ENCODE measurements around the gene RAPGEF6.

DNA sequence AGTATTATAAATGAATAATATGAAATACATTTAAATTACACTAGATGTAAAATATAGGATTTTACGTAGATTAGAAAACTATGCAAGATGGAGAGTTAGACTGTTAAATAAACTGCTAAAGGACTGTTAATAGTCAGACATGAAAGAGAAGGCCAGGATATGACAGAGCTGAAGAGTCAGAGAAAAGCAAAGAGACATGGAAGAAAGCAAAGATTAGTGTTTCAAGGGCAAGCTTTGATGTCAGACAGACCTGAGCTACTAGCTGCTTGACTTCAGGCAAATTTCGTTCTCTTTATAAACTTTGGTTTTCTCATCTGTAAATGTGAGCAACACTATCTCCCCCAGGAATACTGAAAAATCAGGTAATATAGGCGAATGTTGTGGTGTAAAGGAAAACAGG, 161.3 kb downstream of the RAPGEF6 start:
- TF ChIP-seq MYNN (tag by site-specific recombination; IDR thresholded peaks at IDR 0.05; ENCODE audit: borderline replicate concordance) (no peak), REPIN1 (tag by site-specific recombination; IDR thresholded peaks at IDR 0.05; ENCODE audit: low read depth) (no peak), ZFHX2 (tag by site-specific recombination; conservative IDR thresholded peaks at IDR 0.05) (no peak), ZNF350 (tag by site-specific recombination; IDR thresholded peaks at IDR 0.05) (no peak), ZBTB8A (tag by site-specific recombination; IDR thresholded peaks at IDR 0.05) (no peak), YY1 (tag by site-specific recombination; IDR thresholded peaks at IDR 0.05) (no peak), ZNF48 (tag by site-specific recombination; IDR thresholded peaks at IDR 0.05) (no peak), ZBTB48 (tag by site-specific recombination; IDR thresholded peaks at IDR 0.05) (no peak), ZNF266 (tag by site-specific recombination; IDR thresholded peaks at IDR 0.05; ENCODE audit: low read depth) (no peak)
- TF ChIP-seq, protein P1, sequence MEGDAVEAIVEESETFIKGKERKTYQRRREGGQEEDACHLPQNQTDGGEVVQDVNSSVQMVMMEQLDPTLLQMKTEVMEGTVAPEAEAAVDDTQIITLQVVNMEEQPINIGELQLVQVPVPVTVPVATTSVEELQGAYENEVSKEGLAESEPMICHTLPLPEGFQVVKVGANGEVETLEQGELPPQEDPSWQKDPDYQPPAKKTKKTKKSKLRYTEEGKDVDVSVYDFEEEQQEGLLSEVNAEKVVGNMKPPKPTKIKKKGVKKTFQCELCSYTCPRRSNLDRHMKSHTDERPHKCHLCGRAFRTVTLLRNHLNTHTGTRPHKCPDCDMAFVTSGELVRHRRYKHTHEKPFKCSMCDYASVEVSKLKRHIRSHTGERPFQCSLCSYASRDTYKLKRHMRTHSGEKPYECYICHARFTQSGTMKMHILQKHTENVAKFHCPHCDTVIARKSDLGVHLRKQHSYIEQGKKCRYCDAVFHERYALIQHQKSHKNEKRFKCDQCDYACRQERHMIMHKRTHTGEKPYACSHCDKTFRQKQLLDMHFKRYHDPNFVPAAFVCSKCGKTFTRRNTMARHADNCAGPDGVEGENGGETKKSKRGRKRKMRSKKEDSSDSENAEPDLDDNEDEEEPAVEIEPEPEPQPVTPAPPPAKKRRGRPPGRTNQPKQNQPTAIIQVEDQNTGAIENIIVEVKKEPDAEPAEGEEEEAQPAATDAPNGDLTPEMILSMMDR (tag by site-specific recombination; IDR thresholded peaks at IDR 0.05), result no peak
- TF ChIP-seq, protein P2, sequence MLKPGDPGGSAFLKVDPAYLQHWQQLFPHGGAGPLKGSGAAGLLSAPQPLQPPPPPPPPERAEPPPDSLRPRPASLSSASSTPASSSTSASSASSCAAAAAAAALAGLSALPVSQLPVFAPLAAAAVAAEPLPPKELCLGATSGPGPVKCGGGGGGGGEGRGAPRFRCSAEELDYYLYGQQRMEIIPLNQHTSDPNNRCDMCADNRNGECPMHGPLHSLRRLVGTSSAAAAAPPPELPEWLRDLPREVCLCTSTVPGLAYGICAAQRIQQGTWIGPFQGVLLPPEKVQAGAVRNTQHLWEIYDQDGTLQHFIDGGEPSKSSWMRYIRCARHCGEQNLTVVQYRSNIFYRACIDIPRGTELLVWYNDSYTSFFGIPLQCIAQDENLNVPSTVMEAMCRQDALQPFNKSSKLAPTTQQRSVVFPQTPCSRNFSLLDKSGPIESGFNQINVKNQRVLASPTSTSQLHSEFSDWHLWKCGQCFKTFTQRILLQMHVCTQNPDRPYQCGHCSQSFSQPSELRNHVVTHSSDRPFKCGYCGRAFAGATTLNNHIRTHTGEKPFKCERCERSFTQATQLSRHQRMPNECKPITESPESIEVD (tag by site-specific recombination; IDR thresholded peaks at IDR 0.05), result no peak
- TF ChIP-seq, protein P3, sequence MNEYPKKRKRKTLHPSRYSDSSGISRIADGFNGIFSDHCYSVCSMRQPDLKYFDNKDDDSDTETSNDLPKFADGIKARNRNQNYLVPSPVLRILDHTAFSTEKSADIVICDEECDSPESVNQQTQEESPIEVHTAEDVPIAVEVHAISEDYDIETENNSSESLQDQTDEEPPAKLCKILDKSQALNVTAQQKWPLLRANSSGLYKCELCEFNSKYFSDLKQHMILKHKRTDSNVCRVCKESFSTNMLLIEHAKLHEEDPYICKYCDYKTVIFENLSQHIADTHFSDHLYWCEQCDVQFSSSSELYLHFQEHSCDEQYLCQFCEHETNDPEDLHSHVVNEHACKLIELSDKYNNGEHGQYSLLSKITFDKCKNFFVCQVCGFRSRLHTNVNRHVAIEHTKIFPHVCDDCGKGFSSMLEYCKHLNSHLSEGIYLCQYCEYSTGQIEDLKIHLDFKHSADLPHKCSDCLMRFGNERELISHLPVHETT (tag by site-specific recombination; IDR thresholded peaks at IDR 0.05), result no peak
- TF ChIP-seq, protein P4, sequence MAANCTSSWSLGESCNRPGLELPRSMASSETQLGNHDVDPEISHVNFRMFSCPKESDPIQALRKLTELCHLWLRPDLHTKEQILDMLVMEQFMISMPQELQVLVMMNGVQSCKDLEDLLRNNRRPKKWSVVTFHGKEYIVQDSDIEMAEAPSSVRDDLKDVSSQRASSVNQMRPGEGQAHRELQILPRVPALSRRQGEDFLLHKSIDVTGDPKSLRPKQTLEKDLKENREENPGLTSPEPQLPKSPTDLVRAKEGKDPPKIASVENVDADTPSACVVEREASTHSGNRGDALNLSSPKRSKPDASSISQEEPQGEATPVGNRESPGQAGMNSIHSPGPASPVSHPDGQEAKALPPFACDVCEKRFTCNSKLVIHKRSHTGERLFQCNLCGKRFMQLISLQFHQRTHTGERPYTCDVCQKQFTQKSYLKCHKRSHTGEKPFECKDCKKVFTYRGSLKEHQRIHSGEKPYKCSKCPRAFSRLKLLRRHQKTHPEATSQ (tag by site-specific recombination; IDR thresholded peaks at IDR 0.05), result no peak

Measured in HEK293 (cell line).